ENCODE measurements around the gene TSPAN18.

TSPAN18 gene, protein sequence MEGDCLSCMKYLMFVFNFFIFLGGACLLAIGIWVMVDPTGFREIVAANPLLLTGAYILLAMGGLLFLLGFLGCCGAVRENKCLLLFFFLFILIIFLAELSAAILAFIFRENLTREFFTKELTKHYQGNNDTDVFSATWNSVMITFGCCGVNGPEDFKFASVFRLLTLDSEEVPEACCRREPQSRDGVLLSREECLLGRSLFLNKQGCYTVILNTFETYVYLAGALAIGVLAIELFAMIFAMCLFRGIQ

DNA sequence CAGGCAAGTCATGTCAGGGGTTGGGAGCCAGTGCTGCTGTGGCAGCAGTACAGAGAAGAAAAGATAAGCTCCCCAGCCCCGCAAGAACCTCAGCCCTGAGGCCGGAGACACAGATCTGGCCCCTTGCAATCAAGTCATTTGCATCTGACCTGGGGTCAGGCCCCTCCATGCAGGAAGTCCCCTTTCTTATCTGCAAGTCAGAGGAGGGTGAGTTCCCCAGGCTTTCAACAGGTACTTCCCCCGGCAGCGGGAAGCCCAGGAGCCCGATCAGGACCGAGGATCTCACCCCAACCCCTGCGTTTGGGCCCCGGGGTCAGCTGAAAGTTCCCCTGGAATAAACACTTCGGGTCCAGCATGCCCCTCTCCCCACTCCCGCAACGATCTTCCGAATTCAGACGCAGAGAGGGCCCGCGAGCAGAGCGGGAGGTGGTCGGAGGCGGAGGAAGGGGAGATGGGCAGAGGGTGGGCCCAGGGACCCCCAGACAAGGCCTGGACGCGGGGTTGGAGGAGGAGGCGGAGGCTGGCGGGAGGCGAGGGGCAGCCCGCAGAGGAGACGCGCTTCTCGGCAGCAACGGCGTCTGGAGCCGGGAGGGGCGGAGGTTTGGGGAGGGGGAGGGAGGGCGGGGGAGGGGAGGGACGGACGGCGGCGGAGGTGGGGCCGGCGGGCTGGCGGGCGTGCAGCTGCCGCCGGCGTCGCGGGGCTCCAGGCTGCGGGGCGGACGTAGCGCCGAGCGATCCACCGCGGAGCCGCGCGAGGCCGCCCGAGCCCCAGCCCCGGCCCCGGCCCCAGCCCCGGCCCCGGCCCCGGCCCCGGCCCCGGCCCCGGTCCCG, at the start of gene TSPAN18:
TSPAN18 (plus strand) TSS at position 680 of the 831 bp plus-strand sequence. CDS start 179,455 bp downstream, outside the sequence.
- peak; percentile 18 for DNase-seq

DNA sequence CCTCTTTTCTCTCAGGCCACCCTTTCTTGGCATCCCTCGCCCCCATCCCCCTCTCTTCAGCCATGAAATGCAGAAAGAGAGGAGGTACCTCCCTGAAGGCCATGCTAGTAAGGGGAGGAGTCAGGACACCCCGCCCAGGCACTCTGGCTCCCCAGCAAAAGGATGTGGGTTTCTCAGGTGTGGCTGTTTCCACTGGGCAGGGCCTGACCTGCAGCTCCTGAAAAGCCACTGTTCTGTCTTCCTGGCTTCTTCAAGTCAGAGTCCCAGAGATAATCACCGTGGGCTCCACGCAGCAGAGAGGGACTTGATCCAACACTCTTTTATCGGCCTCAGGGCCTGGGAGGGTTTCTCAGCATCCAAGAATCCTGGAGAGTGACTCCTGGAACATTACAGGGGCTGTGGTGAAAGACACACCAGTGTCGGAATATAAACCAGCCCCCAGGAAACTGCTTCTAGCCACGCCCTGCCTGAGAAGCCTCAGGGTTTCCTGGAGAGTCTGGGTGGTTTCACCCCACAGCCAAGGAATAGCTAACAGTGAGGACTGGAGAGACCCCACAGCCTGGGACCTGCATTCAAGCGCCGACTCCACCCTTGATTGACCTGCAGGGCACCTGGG, 45.7 kb upstream of the TSPAN18 start:
- peak; percentile 48 for DNase-seq

DNA sequence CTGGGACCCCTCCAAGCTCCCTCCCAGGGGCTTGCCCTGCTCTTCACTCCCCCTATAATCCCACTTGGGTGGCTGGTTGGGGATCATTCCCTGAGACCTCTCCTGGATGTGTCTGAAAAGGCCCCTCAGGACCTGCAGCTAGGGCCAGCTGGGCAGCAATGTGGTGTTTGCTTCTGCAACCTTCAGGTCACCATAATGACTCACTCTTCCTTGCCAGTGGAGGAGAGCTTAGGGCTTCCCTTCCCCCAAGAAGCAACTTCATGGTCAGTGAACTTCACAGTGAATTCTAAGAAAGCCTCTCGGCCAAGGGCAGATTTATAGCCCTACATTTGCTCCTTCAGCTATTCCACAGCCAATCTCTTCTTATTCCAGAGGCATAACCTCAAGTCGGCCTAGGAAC, 45.1 kb upstream of the TSPAN18 start:
- no peak for DNase-seq

DNA sequence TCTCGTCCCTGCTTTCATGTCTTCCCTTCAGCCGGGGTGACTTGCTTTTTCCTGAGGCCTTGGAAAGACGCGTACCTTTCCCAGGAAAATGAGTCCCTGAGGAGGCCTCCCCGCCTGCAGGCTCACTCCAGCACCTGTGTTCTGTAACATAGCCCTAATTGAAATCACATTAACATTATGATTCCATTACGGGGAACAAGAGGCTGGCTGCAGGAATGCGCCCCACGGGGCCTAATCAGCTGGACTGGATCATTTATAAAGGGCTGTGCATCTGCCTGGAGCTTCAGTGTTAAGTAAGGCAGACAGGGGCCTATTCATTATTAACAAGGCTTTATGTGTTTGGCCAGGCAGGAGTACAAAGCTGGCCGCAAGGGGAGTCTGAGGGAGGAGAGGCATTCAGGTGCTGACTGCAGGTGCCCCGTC, 41.9 kb upstream of the TSPAN18 start:
- DNase-seq = no peak

DNA sequence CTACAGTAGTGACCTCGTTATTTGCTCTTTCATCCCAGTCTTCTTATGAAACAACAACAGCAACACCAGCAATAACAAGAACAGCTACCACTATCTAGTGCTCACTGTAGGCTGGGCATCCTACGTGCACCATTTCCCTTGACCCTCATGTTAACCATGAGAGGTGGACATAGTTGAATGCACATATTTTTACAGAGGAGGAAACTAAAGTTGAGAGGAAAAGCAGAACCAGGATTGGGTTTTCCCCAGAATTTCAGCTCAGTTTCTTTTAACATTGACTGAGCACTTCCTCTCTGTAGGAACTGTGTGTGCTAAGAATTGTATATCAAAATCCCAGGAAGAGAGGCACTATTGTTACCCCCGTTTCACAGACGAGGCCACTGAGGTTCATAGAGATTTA, 39.4 kb upstream of the TSPAN18 start:
- no peak for DNase-seq

DNA sequence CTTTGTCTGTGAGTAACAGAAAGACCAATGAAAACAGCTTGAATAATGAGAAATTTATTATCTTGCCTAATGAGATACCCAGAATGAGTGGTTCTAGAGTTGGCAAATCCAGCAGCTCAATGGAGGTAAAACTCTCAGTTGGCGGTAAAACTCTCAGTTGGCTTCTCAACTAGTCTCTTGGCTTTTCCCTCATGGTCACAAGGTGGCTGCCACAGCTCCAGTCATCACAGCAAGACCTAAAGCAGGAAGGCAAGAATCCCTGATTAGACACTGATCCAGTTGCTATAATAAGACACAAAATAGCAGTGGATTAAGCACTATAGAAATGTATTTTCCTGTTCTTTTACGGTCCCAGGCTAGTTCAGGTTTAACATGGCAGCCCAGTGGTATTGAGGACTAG, 37.5 kb upstream of the TSPAN18 start:
- no peak for DNase-seq

DNA sequence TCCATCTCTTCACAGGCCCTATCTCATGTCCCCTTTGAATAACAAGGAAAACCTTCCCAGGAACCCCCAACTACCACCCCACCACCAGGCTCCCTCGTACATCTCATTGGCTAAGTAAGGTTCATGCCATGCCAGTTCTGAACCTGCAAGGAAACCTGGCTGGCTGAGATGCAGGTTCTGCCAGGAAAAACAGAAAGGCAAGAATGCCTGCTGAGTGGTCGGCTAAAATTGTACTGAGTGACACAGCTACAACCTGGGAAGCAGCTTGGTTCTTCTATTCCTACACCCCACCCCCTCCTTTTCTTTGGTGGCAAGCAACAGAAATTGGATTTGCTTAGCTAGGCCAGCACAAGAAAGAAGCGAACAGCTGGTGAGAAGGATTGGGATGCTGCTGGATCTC, 36.1 kb upstream of the TSPAN18 start:
- DNase-seq = no peak

DNA sequence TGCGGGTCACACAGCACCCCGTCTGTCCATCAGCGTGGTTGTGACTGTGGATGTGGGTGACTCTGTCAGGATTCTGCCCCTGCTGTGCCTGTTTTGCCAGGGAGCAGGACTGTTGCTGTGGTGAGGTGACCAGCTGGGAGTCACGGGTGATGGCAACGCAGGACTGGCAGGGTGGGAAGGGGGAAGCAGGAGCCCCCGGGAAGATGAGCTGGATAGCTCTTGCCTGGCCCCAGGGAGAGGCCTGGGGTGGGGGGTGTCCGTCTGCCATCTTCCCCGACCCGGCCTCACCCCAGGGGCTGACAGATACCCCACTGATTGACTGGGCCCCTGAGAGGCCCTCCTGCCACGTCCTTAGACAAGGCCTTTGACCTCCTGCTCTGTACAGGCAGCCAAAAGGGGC, 34.3 kb upstream of the TSPAN18 start:
- no peak for DNase-seq

DNA sequence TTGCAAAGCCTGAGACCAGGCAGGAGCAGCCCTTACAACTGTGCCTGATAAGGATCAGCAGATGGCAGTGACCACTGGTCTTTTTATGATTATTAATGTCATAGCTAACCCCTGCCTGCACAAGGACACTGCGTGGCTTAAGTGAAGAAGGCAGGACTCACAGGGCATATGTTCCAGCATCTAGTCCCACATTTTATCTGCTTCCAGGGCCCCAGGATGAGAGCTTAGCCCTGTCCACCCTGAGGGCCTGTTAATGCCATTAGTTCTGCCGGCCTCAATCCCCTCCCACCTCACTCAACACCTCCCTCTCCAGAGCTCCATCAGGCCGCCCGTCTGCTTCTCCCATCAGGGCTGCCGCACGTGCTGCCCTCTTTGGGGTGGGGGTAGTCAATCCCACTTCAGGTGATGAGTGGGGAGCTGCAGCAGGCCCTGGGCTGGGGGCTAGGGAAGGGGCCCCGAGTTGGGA, 33.1 kb upstream of the TSPAN18 start:
- DNase-seq = no peak

DNA sequence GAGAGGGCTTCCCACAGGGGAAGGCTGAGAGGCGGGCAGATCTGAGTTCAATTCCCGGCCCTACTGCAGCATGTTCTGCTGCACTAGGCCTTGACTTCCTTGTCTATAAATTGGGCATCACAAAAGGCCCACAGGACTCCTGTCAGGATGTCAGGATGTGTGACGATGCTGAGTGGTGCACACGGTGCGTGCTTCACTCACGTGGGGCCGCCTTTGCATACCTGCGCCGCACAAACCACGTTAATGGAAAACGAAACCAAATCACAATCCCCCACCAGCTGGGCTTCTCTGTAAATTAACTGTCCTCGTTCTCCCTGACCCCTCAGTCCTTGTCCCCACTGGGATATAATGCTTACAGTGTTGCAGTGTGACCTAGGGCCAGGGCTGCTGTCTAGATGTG, 32.3 kb upstream of the TSPAN18 start:
- DNase-seq = no peak

DNA sequence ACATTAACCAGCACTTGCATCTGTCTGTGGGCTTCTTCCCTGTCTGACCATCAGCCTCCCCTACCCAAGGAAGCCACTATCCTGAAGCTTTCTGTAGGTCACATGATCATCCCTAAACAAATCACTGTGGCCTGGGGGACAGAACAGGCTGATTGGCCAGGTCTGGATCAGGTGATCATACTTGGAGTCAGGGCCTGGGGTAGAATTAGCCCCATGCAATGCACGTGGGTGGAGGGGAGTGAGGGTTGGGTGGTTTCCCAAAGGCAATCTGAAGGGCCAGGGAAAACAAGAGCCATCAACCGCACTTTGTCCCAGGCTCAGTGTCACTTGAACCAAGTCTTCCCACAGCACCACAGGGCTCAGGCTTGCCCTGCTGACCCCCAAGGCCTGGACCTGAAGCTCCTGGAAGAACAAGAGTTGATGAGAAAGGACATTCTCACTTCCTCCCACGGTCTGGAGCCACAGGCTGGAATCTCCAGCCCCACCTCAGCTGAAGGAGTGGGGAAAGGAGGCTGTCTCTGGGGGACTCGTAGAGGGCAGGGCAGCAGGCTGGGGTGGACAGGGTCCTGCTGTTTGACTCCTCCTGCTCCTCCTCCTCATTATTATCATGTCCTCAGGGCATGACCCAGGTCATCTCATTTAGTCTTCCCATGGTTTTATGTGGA, 31.5 kb upstream of the TSPAN18 start:
- no peak for DNase-seq

DNA sequence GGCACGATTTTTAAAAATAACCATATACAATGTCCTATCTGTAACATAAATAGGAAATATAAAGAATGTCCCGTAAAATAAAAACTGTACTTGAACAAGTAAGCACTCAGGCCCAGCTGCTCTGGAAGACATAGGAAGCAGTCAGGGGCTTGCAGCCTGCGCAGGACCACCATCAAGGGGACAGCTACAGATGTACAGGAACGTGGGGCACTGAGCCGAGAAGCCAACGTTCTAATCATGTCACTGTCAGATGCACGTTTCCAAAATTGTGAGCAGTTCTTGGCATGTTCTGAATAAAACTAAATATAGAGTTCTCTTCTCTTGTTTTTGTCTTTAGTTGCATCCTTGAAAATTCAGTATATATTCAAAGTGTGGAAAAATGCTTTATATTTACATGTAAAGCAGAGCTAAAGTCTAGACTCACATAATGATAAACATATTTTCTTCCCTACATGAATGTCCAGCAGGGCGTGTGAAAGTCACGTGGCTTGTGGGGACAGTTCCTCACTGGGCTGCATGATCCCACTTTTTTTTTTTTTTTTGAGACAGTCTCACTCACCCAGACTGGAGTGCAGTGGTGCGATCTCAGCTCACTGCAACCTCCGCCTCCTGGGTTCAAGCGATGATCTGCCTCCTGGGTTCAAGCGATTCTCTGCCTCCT, 28.4 kb upstream of the TSPAN18 start:
- no peak for DNase-seq

DNA sequence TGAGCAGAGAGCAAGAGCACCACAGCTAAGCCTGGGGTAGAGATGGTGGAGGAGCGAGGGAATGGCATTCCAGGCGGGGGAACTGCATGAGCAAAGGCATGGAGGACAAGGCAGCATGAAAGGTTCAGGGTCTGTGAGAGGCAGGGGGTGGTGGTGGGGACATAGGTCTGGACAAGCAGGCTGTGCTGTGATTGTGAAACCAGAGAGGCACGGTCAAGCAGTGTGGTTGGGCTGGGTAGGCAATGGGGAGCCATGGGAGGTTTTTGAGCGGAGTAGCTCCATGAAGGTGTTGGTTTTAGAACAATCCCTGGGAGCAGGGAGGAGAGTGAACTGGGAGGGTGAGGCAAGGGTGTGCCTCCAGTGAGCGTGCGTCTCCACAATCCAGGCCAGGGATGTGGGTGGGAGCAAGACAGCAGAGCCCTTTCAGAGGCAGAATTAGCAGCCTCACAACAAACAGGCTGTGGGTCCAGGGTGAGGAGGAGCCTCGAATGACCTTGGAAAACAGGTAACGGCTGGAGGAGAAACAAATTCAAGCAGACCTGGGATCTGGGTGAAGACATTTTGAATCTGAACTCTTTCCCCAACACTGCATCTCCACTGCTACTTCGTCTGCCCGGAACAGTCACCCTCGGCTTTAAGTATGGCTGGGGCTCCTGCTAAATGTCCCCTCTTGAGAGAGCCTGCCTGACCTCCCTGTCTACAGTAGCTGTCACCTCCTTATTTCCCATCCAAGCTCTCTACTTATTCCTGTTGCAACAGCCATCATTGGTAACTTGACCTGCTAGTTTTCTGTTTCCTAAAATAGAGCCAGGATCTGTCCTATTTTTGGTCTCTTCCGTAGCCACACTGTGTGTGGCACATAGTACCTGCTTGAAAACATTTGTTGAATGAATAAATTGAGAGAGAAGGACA, 27.0 kb upstream of the TSPAN18 start:
- no peak for DNase-seq

DNA sequence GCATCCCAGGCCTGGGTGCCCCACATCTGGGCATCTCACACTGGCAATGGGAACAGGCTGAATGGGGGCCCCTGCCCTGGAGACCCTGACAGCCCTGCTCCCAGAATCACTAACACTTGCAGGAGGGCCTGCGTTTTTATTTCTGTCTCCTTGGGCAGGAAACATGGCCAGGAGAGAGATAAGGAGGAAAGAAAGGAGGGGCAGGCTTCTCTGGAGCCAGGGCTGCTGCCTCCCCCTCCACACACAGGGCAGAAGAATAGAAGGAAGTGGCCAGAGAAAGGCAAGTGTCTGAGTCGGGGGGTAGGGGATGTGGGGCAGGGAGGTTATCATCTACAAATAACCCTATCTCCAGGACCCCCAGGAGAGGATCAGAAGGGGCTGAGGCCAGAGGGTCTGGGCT, 25.5 kb upstream of the TSPAN18 start:
- DNase-seq = no peak

DNA sequence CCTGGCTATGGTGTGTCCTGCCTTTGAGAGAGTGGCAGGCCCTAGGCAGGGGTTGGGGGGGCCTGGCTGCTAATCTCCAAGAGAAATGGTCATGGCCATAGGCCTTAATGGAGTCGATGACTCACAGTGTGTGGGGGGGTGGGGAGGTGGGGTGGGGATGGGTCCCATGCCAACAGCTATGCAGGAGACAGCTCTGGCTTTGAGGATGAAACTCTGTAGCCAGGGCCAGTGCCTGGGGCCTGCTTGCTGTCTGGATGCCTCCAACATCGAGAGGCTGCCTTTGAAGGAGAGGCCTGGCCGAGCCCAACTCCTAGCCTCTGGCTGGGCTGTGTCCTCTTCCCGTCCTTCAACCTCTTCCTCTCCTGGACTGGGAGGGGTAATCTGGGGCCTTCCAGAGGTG, 23.9 kb upstream of the TSPAN18 start:
- DNase-seq = no peak

DNA sequence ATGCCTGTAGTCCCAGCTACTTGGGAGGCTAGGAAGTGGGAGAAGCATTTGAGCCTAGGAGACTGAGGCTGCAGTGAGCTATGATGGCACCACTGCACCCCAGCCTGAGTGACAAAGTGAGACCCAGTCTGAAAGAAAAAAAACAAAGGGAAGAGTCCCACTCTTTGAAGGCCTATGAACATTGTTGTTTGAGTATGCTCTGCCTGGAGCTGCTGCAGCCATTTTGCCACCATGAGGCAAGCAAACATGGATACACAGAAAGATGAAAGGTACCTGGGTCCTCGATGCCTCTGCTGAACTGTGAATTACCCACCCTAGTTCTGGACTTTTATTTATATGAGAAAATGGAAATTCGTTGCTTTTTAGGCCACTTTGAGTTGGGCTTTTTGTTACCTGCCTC, 19.7 kb upstream of the TSPAN18 start:
- no peak for DNase-seq

DNA sequence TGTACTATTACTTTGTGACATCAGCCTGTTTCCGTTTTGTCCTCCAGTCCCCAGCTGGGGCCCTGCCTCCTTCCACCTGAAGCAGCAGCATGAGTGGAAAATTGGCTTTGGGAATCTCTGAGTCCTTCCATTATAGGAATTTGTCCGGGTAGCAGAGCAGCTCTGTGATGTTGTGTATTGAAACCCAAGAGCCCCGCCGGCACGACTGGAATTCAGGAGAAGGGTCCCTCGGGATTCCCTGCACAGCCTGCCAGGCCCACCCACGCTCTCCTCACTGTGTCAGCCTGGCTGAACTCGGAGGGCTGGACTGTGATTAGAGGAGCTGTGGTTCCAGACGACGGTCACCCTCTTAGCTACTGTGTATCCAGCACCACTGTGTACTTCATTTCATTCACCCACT, 18.8 kb upstream of the TSPAN18 start:
- DNase-seq = no peak

DNA sequence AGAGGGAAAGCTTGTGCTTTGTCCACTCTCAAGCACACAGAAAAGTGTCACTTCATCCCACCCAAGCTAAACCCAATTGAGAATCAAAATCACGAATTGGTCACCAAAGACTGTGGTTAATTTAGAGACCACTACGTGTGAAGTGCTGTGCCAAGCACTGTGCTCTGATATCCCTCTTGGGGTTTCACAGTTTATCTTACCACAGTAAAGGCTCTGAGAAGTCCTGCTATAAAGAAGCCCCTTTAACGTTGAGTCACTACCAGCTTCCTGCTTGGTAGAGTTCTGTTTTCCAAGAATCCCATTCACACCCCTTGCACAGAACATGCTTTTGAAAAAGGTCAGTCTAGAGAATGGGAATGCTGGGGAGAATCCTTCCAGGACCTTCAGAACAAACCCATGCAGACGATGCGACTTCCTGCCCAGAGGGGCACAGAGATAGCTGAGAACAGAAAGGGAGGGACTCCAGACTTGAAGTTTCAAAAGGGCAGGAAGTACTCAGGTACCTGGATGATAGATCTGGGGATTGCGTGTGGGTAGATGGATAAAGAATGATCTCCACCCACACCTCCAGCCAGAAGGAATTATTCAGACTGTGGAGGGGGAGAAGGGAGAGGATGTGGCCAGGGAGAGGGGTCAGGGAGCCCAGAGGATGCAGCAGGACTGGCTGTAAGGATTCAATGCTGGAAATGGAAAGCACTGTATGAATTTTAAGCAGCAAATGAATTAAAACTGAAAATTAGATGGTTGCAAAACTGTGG, 18.1 kb upstream of the TSPAN18 start:
- no peak for DNase-seq

DNA sequence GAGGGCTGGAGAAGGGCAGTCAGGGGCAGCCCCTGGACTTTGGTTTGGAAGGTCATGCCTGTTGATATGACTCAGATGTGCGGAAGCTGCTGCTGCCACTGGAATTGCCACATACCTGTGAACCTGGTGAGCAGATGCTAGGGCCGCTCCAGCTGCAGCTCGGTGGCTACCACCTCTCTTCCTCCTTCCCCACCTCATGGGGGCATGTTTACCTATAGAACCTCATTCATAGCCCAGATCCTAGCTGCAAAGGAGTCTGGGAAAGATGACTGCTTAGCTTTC, 17.5 kb upstream of the TSPAN18 start:
- no peak for DNase-seq

DNA sequence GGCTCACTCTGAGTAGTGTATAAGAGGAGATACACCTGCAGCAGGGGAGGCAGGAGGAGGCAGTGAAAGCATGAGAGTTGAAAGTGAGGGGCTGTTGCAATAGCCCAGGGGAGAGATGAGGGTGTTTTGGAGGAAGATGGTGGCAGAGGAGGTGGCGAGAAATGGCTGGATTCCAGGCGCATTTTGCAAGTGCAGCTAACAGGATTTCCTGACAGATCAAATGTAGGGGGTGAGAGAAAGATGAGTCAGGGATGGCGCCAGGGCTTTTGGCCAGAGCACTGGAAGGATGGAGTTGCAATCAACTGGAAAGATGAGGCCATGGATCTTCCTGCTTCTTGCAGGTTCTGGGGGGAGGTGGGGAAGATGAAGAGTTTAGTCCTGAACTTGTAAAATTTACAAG, 16.8 kb upstream of the TSPAN18 start:
- no peak for DNase-seq

DNA sequence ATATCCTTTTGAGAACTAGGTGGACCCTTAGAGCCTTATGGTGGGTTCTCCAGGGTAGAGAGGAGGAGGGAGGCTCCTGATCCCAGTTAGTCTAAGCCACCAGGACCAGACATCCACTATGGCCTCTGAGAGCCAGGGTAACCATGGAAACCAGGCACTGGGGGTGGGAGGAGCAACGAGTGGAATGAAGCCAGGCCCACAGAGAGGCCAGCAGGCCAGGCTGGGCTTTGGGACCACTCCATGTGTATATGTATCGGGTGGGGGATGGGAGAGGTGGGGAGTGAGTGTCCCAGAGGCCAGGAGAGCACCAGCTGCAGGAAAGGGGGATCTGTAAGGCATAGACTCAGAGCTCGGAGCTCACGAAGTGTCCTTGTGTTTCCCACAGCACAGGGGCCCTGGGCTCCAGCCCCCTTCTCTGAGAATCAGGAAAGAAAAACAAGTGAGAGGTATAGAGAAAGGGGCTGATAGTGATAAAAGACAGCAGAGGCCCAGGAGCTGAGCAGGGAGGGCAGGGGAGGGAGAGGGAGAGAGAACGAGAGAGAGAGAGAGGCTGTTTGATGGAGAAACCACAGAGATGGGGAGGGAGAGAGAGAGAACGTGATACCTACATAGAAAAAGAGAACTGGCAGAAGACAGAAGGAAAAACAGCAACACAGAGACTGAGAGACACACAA, 15.5 kb upstream of the TSPAN18 start:
- DNase-seq = no peak
